Activated CD4-positive, alpha-beta T cell treated with anti-CD3 and anti-CD28 coated beads, Interleukin-2, amount 50 U/mL, for 48 hours (primary cell): ENCODE measurements around the gene CSNK1A1.
"Not testable (repeated sequence)": the region's sequence is repeated elsewhere in the genome, so short reads cannot be mapped to it uniquely, and the experiment has no call there.

Experiments used
- DNase-seq, 2 experiments: peaks; one replicate each; pipeline ENCODE4 v3.0.0-alpha.2; 2020

CSNK1A1 gene

GRCh38 chr5:149572576-149573231, 21.5 kb upstream of the CSNK1A1 start:
- DNase-seq, result no peak

GRCh38 chr5:149572170-149572569, 20.9 kb upstream of the CSNK1A1 start:
- DNase-seq, result no peak

DNA sequence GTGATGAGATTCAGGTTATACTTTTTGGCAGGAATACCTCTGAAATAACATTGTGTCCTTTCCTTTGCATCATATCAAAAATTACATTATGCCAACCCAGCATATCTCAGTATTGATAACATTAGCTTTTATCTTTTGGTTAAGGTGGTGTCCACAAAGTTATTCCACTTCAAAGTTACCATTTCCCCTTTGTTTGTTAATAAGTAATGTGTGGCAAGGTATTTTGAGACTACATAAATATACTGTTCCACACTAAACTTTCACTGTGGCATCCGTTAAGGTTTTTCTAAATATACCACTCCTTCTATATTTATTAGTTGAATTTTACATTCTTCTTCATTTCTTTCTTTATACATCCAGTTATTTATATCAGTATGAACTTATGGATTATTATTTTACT, 16.0 kb upstream of the CSNK1A1 start:
- no peak for DNase-seq

DNA sequence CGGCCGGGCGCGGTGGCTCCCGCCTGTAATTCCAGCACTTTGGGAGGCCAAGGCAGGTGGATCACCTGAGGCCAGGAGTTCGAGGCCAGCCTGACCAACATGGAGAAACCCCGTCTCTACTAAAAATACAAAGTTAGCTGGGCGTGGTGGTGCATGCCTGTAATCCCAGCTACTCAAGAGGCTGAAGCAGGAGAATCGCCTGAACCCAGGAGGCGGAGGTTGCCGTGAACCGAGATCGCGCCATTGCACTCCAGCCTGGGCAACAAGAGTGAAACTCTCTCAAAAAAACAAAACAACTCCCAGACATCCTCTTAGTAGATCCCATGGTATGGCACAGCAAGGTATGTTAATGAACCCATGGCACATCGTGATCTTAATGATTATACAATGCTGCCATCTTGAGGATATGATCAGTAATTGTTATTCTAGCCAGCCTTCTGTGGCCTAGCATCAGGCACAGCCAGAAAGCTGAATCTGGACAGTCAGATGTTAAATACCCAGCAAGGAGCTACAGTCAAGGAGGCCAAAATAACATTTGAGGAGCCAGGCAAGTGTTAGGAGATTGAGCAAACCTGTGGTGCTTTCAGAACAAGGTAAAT, 13.4 kb upstream of the CSNK1A1 start:
- DNase-seq, result not testable (repeated sequence)

GRCh38 chr5:149563466-149563865, 12.2 kb upstream of the CSNK1A1 start:
- no peak for DNase-seq

GRCh38 chr5:149561848-149562247, 10.6 kb upstream of the CSNK1A1 start:
- DNase-seq, result no peak

DNA sequence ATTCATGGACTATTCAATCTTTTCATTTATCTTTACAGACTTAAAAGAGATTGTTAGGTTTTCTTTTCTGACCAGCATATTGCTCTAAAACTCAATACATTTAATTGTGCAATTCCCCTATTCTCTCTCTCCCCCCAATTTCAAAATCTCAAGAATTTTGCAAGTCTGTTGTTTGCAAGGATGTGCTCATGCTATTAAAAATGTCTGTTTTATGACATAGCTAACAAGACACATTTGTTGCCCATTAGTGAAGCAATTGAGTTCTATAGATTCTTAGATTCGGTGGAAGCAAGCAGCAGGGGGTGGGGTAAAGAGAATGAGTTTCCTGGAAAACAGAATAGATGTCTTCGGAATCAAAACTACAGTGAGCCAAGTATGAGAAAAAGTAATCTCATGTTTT, 8.5 kb upstream of the CSNK1A1 start:
- no peak for DNase-seq

GRCh38 chr5:149552553-149553160, 1.4 kb upstream of the CSNK1A1 start:
- no peak for DNase-seq

GRCh38 chr5:149552038-149552494, 827 bp upstream of the CSNK1A1 start:
- no peak for DNase-seq

- peak in 1 of 2 experiments; percentile 13 for DNase-seq
Observed at GRCh38 chr5:149550594-149551226, 529 bp downstream of the CSNK1A1 start.

GRCh38 chr5:149550268-149550583, 1.0 kb downstream of the CSNK1A1 start:
- no peak for DNase-seq

- peak; percentile 36 to 53 for DNase-seq
Observed at GRCh38 chr5:149549461-149550267, 1.6 kb downstream of the CSNK1A1 start.

GRCh38 chr5:149546974-149547373, 4.3 kb downstream of the CSNK1A1 start:
- no peak for DNase-seq

DNA sequence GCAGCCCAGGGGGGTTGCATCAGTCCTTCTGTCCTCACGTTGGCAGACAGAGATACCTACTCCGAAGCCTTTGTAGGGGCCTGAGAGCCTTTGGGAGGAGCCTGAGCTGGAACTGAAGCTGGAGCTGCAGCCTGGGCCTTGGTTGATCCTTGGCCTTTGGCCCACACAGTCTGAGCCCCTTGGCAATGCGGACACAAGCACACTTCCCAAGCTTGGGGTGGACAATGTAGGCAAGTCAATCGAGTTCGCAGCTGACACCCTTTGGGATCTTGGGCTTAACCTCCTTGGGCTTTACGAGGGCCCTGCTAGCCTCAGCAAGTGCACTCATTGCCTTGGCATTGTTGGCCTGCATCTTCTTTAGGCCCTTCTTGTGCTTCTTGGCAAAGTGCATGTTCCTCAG, 5.9 kb downstream of the CSNK1A1 start:
- DNase-seq, result no peak

DNA sequence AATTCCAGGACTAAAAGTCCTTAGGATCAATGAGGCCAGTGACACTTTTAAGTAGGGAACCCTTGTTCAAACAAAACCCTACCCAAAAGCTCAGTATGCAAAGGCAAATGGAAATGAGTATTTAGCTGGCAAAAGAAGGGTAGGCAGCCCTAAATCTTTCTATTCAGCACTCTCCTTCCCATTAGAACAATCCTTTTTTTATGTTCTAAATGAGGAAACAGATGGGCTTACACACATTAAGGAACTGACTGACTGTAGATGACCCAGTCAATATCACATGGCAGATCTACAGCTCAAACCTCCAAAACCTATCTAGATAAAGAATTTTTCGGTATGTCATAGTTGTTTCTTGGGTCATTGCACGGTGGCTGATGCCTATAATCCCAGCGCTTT, 7.2 kb downstream of the CSNK1A1 start:
- DNase-seq, result no peak

GRCh38 chr5:149543361-149544027, 7.7 kb downstream of the CSNK1A1 start:
- no peak for DNase-seq

GRCh38 chr5:149541893-149542292, 9.3 kb downstream of the CSNK1A1 start:
- DNase-seq, result no peak

DNA sequence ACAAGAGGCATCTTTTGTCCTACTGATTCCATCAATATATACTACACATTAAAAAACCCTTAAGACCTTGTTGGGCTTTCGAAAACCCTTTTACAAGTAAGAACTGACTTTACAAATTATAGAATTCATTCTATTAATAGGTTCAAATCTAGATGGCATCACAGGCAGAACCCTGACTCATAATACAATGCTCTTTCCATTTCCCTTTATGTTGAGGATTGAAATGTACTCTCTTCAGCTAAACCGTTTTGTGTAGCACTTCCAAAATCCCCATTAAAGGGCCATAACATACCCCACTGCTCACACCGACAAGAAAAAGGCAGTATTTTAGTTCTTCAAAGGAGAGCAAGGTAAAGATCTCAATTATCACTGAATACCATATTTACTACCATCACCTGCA, 11.2 kb downstream of the CSNK1A1 start:
- DNase-seq, result no peak

GRCh38 chr5:149537374-149537975, 13.8 kb downstream of the CSNK1A1 start:
- DNase-seq, result no peak

GRCh38 chr5:149535787-149536186, 15.5 kb downstream of the CSNK1A1 start:
- peak in 1 of 2 experiments; percentile 25 for DNase-seq

GRCh38 chr5:149532413-149532812, 18.8 kb downstream of the CSNK1A1 start:
- no peak for DNase-seq

GRCh38 chr5:149529463-149529862, 21.8 kb downstream of the CSNK1A1 start:
- no peak for DNase-seq
